OCI-LY7 (cell line): ENCODE results near the gene FCGR2B. TPM values are rescaled to one million over a fixed set of nuclear protein-coding genes. Genes with fewer than 3 reads are reported as not detected.

Source experiments
- BruUV-seq: library from RNA; stranded (reverse); fragments of 400-500 nt; replicated peaks from 2 replicates; lab custom pipeline; 2021; lab: Mats Ljungman, UMichigan
- CTCF ChIA-PET: fragments of 300-600 bp; sonication (Branson Sonifier 250); formaldehyde crosslinking; loops from one replicate; lab custom pipeline; 2022; ENCODE audit warnings: antibody characterized with exemption; ENCODE audit not compliant: unreplicated experiment; lab: Charles Lee
- POLR2A ChIA-PET: fragments of 300-600 bp; sonication (Branson Sonifier 250); formaldehyde crosslinking; loops from one replicate; lab custom pipeline; 2022; ENCODE audit warnings: antibody characterized with exemption; lab: Charles Lee
- DNase-seq: peaks from one replicate; pipeline ENCODE4 v3.0.0-alpha.2; 2015; ENCODE audit warnings: low spot score
- H2AFZ ChIP-seq: fragments of 200-600 bp; sonication (generic), shearing (Covaris generic); 2 replicates; pipeline ENCODE4 v1.6.1; 2014; ENCODE audit warnings: mild to moderate bottlenecking, antibody characterized with exemption, low read length, moderate library complexity
- H3K27ac ChIP-seq: fragments of 200-600 bp; sonication (generic); 2 replicates; pipeline ENCODE4 v1.5.1; 2014; ENCODE audit warnings: mixed run types, low read depth, mild to moderate bottlenecking, moderate library complexity, low read length, inconsistent platforms; ENCODE audit not compliant: poor library complexity, severe bottlenecking
- H3K36me3 ChIP-seq: fragments of 200-600 bp; sonication (generic); 2 replicates; pipeline ENCODE4 v1.6.1; 2014; ENCODE audit warnings: mild to moderate bottlenecking, antibody characterized with exemption, low read length, moderate library complexity, mixed read lengths; ENCODE audit not compliant: insufficient read depth
- H3K4me1 ChIP-seq: fragments of 200-600 bp; sonication (generic); 2 replicates; pipeline ENCODE4 v1.5.1; 2014; ENCODE audit warnings: mild to moderate bottlenecking, low read length; ENCODE audit not compliant: insufficient read depth, poor library complexity, severe bottlenecking
- H3K4me2 ChIP-seq: fragments of 200-600 bp; sonication (generic); 2 replicates; pipeline ENCODE4 v1.6.1; 2014; ENCODE audit warnings: mild to moderate bottlenecking, low read length
- H3K4me3 ChIP-seq: fragments of 200-600 bp; sonication (generic); 2 replicates; pipeline ENCODE4 v1.5.1; 2014; ENCODE audit warnings: mild to moderate bottlenecking, low read depth, low read length; ENCODE audit not compliant: poor library complexity, severe bottlenecking
- H3K79me2 ChIP-seq: fragments of 200-600 bp; sonication (generic); 2 replicates; pipeline ENCODE4 v1.6.1; 2016; ENCODE audit warnings: low read depth, mild to moderate bottlenecking, low read length, moderate library complexity, mixed read lengths; ENCODE audit not compliant: insufficient read depth
- H3K9me2 ChIP-seq: fragments of 200-600 bp; sonication (generic); 2 replicates; pipeline ENCODE4 v1.6.1; 2016; ENCODE audit warnings: mild to moderate bottlenecking, low read length, mixed read lengths; ENCODE audit not compliant: insufficient read depth
- H3K9me3 ChIP-seq: fragments of 200-600 bp; sonication (generic); 2 replicates; pipeline ENCODE4 v1.6.1; 2014; ENCODE audit warnings: mild to moderate bottlenecking, mixed run types, low read length, mixed read lengths
- H4K20me1 ChIP-seq: fragments of 200-600 bp; sonication (generic); 2 replicates; pipeline ENCODE4 v1.6.1; 2014; ENCODE audit warnings: mild to moderate bottlenecking, antibody characterized with exemption, low read length, moderate library complexity, mixed read lengths; ENCODE audit not compliant: insufficient read depth
- CTCF ChIP-seq: fragments of 200-600 bp; sonication (generic); conservative IDR thresholded peaks from 2 replicates; pipeline ENCODE4 v1.5.1; 2014; ENCODE audit warnings: mild to moderate bottlenecking, antibody characterized with exemption, low read length, moderate library complexity, mixed read lengths
- EZH2phosphoT487 ChIP-seq: fragments of 200-600 bp; sonication (generic); IDR thresholded peaks from 2 replicates; pipeline ENCODE4 v1.6.1; 2018; ENCODE audit warnings: low read depth, borderline replicate concordance, mild to moderate bottlenecking, mixed run types, antibody characterized with exemption, low read length, moderate library complexity, mixed read lengths
- intact Hi-C: fragments of 100-400 bp; cut with micrococcal nuclease; formaldehyde crosslinking; loops from one replicate; pipeline ENCODE4 v1.10.0; 2022; ENCODE audit not compliant: unreplicated experiment
- total RNA-seq, 2 experiments: library from RNA; depleted of rRNA in 1 of 2; stranded (reverse); fragments of >200 nt in 1 of 2; shearing (Covaris generic) in 1 of 2; gene quantifications; 2 replicates each; pipeline ENCODE4 v1.2.3, GENCODE V29; 2014 to 2022

The FCGR2B gene
- total RNA-seq, 2 experiments from 2014 or later: 4.6 to 4.8 TPM

GRCh38 chr1:161707503-161707902 lies 44.6 kb downstream of the FCGR2B start:
- TF ChIP-seq EZH2phosphoT487 (no peak), CTCF (no peak)
- intact Hi-C loops: loop anchor here (1.0 to 5.0 kb wide), 4 partner anchors 19 to 790 kb away; partner anchors contain the start of gene UHMK1
- Histone ChIP-seq H3K9me3 (no peaks in the 10 kb centered on the region), H4K20me1 (peaks cover 15% of the 10 kb centered on the region), H3K27ac (peak overlapping the region; percentile 96), H3K4me1 (peaks cover 63% of the 10 kb centered on the region), H3K79me2 (peaks cover 62% of the 10 kb centered on the region), H3K4me3 (peak overlapping the region; percentile 80), H3K36me3 (peaks cover 50% of the 10 kb centered on the region), H2AFZ (no peak overlapping the region), H3K4me2 (peak overlapping the region; percentile 99), H3K9me2 (no peaks in the 10 kb centered on the region)
- POLR2A ChIA-PET: interaction anchor here (0.6 to 5.8 kb wide), 15 partner anchors 9 to 482 kb away, joined by 3 to 64 read pairs (median 12); partner anchors contain the start of genes DUSP12, FCRLB and TOMM40L
- DNase-seq: no peak
- BruUV-seq: TSS peak; percentile 84
- CTCF ChIA-PET: interaction anchor here (0.6 to 2.1 kb wide), 4 partner anchors 19 to 33 kb away, joined by 3 to 12 read pairs (median 4); no protein-coding TSS in a partner anchor

GRCh38 chr1:161709373-161709772 lies 46.4 kb downstream of the FCGR2B start:
- no peaks in the 10 kb centered on the region for H3K9me3 ChIP-seq
- no peaks in the 10 kb centered on the region for H3K9me2 ChIP-seq
- peak overlapping the region; percentile 96 for H3K27ac ChIP-seq
- peak overlapping the region; percentile 99 for H3K4me2 ChIP-seq
- peak overlapping the region; percentile 80 for H3K4me3 ChIP-seq
- POLR2A ChIA-PET: interaction anchor here (0.6 to 5.8 kb wide), 8 partner anchors 7 to 204 kb away, joined by 3 to 64 read pairs (median 18); partner anchors contain the start of genes DUSP12 and FCRLB
- no TSS peak for BruUV-seq
- intact Hi-C loops: loop anchor here (5.0 kb wide), 2 partner anchors 62 to 788 kb away; partner anchors contain the start of gene UHMK1
- H3K79me2 ChIP-seq: peaks cover 64% of the 10 kb centered on the region
- CTCF ChIA-PET: interaction anchor here (1.0 kb wide), 1 partner anchor 13 kb away, joined by 4 read pairs; no protein-coding TSS in a partner anchor
- H3K4me1 ChIP-seq: peaks cover 66% of the 10 kb centered on the region
- peak; percentile 70 for DNase-seq
- no peak overlapping the region for H2AFZ ChIP-seq
- H4K20me1 ChIP-seq: peaks cover 15% of the 10 kb centered on the region
- peaks cover 69% of the 10 kb centered on the region for H3K36me3 ChIP-seq
- TF ChIP-seq EZH2phosphoT487 (no peak), CTCF (no peak)

GRCh38 chr1:161710560-161710959 lies 47.6 kb downstream of the FCGR2B start:
- Histone ChIP-seq H3K9me3 (no peaks in the 10 kb centered on the region), H3K9me2 (no peaks in the 10 kb centered on the region), H3K27ac (peak overlapping the region; percentile 96), H3K79me2 (peaks cover 64% of the 10 kb centered on the region), H2AFZ (no peak overlapping the region), H3K36me3 (peaks cover 77% of the 10 kb centered on the region), H3K4me3 (peak overlapping the region; percentile 80), H4K20me1 (peaks cover 15% of the 10 kb centered on the region), H3K4me1 (peaks cover 64% of the 10 kb centered on the region), H3K4me2 (peak overlapping the region; percentile 99)
- CTCF ChIA-PET: interaction anchor here (0.6 to 0.9 kb wide), 2 partner anchors 11 to 30 kb away, joined by 3 read pairs; no protein-coding TSS in a partner anchor
- TF ChIP-seq CTCF (no peak), EZH2phosphoT487 (no peak)
- intact Hi-C loops: no loop called here
- POLR2A ChIA-PET: interaction anchor here (1.3 kb wide), 1 partner anchor 18 kb away, joined by 3 read pairs; no protein-coding TSS in a partner anchor
- DNase-seq: peak; percentile 61
- no TSS peak for BruUV-seq
